Neuron (in vitro differentiated cells): ENCODE data around the gene ARID3C.

Source experiments
- H2AFZ ChIP-seq: one replicate; pipeline ENCODE4 v1.6.1; 2013; ENCODE audit warnings: low read depth, mild to moderate bottlenecking, inconsistent platforms, low read length, moderate library complexity
- H3K27me3 ChIP-seq: one replicate; pipeline ENCODE4 v1.6.1; 2013; ENCODE audit warnings: low read length; ENCODE audit not compliant: insufficient read depth
- H3K36me3 ChIP-seq: one replicate; pipeline ENCODE4 v1.6.1; 2013; ENCODE audit warnings: low read length; ENCODE audit not compliant: insufficient read depth
- H3K4me1 ChIP-seq: one replicate; pipeline ENCODE4 v1.6.1; 2013; ENCODE audit warnings: low read length; ENCODE audit not compliant: insufficient read depth
- H3K4me3 ChIP-seq: 2 replicates; pipeline ENCODE4 v1.5.1; 2013; ENCODE audit warnings: mild to moderate bottlenecking, low read length, moderate library complexity
- H3K9me3 ChIP-seq: one replicate; pipeline ENCODE4 v1.6.1; 2013; ENCODE audit warnings: low read length

The ARID3C gene

GRCh38 chr9:34591248-34591916 is 37.5 kb downstream of the ARID3C start:
- Histone ChIP-seq H3K9me3 (no peaks in the 10 kb centered on the region), H3K27me3 (peaks cover 9% of the 10 kb centered on the region)

DNA sequence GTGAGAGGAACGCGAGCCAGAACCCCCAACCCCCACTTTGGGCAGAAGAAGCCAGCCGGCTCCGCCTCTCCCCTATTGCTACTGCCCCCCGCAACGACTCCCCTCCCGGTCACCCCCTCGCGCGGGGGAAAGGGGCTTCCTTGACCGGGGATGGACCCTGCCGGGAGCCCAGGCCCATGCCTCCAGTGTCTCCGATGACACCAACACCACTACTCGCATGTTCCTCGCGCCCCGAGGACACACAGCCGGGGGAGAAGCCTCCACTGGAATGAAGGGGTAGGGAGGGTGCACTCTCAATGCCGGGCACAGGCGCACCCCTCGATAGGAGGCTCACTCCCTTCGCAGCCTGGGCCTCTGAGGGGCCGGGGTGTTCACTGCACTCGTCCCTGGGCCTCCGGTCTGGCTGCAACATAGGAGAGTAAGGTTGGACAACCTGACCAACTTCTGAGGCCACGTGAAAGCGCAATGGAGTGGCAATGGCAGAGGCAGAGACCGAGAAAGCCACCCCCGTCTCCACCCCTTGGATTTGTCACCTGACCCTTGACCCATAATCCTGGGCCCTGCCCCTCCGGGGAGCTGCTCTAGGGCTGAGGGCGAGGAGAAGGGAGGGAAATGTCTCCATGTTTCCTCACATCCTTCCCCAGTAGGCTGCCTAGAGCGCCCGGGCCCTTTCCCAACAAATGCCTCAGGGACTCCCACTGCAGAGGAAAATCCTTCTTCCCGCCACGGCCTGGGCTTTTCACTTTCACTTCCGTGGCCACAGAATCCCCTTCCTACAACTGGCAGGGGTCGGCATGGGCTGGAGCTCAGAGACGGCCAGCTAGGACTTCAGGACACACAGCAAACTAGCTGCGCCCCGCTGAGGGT is 38.3 kb downstream of the ARID3C start:
- Histone ChIP-seq H3K36me3 (peaks cover 4% of the 10 kb centered on the region), H3K4me1 (peaks cover 59% of the 10 kb centered on the region), H3K27me3 (peaks cover 9% of the 10 kb centered on the region)

More at GRCh38 chr9:34591248-34591916, 37.5 kb downstream of the ARID3C start:
- Histone ChIP-seq H2AFZ (no peak overlapping the region), H3K36me3 (peaks cover 4% of the 10 kb centered on the region), H3K4me3 (no peak overlapping the region), H3K4me1 (peaks cover 51% of the 10 kb centered on the region)

GRCh38 chr9:34589636-34590380 is 39.1 kb downstream of the ARID3C start, which contains the start of gene CNTFR:
CNTFR (minus strand) TSS chr9:34589724; CDS start chr9:34568981, 20,743 bp downstream.
- Histone ChIP-seq H3K9me3 (no peaks in the 10 kb centered on the region), H3K36me3 (peaks cover 4% of the 10 kb centered on the region), H3K27me3 (peaks cover 9% of the 10 kb centered on the region), H2AFZ (peak within 1 kb of the TSS; percentile 71), H3K4me3 (peak within 1 kb of the TSS; percentile 61), H3K4me1 (peaks cover 63% of the 10 kb centered on the region)

More for the DNA sequence above, 38.3 kb downstream of the ARID3C start:
- peak overlapping the region; percentile 61 for H3K4me3 ChIP-seq
- H3K9me3 ChIP-seq, result no peaks in the 10 kb centered on the region
- peak overlapping the region; percentile 71 for H2AFZ ChIP-seq

DNA sequence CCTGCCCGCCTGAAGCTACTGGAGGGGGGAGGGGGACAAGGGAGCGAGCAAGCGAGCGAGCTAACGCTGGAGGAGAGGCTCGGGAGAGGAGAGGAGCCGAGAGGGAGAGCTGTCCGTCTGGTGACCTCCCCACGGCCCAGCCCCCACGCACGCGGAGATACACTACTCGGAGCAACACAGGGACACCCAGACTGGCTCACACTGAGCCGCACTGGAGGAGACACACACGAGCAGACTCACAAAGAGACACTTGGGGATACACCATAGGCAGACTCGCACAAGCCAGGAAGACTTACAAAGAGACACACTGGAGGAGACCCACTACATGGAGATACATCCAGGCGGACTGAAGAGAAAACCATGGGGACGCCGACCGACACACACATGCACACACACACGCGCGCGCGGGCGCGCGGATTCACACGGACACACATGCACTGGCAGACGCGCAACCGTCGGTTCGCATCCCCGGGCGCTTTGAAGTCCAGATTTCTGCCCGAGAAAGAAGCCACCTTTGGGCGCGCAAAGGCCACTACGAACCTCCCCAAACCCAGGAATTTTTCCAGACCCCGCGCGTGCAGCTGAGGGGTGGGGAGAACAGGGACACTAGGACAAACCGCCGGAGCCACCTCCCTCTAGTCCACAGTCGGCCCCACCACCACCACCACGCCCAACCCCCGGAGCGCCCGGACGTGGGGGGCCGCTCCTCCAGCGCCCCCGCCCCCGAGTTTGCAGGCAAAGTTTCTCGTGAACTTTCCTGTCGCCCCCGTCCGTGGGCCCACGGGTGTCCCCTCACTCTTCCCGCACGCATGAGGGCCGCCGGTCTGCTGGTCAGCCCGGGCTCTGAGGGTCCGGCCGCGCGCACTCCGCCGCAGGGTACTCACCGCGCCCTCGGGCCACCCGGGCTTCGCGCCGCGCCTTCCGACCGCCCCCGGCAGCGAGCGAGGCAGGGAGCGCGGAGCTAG is 39.9 kb downstream of the ARID3C start:
- H3K4me3 ChIP-seq, result peak overlapping the region; percentile 61
- H3K27me3 ChIP-seq, result peaks cover 9% of the 10 kb centered on the region
- peaks cover 4% of the 10 kb centered on the region for H3K36me3 ChIP-seq
- H3K9me3 ChIP-seq, result no peaks in the 10 kb centered on the region
- no peak overlapping the region for H2AFZ ChIP-seq
- H3K4me1 ChIP-seq, result peaks cover 64% of the 10 kb centered on the region

DNA sequence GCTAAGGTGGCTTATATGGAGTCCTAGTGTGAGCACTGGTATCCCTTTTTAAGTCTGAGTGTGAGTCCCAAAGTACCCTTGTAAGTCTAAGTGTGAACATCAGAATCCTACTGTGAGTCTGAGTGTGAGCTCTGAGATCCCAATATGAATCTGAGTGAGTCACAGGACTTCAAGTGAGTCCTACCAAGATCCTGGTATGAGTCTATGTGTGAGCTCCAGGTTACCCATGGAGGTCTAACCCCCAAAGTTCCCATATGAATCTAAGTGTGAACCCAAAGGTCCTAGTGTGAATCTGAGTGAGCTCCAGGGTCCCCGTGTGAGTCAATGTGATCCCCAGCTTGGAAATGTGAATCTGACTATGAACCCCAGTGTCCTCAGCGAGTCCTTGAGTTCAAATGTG is 41.6 kb downstream of the ARID3C start:
- Histone ChIP-seq H3K36me3 (peaks cover 4% of the 10 kb centered on the region), H3K4me1 (peaks cover 69% of the 10 kb centered on the region), H3K27me3 (peaks cover 3% of the 10 kb centered on the region), H2AFZ (no peak overlapping the region), H3K4me3 (peak overlapping the region; percentile 61), H3K9me3 (no peaks in the 10 kb centered on the region)

DNA sequence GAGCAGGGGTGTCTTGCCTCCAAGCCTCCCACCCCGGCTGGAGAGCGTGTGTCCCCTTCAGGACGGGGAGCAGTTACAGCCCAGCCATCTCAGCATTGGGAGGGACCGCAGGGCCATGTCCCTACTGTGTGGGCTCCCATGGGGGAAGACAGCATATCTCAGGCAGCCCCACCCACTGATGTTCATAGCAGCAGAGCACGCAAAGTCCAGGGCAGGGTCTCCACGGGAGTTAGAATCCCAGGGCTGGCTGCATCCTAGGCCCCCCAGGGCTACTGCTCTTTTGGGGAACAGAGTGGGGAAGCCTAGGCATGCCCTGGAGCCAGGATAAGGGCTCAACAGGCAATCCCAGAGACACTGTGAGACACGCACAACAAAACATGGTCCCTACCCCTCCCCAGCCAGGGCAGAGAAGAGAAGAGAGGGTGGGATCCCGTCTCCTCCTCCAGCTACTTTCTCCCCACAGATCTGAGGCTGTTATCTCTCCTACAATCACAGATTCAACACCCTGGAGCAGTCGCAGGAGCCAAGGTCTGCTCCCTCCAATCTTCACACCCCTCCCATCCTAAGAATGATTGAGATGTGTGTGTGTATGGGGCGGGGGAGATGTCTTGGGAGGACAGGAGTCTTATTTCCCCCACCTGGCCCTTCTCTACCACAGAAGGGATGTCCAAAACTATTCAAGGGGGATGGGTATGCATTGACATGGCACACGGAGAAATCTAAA is 42.8 kb downstream of the ARID3C start:
- no peaks in the 10 kb centered on the region for H3K9me3 ChIP-seq
- no peak overlapping the region for H3K4me3 ChIP-seq
- H3K36me3 ChIP-seq, result peaks cover 4% of the 10 kb centered on the region
- no peak overlapping the region for H2AFZ ChIP-seq
- H3K4me1 ChIP-seq, result peaks cover 75% of the 10 kb centered on the region
- no peaks in the 10 kb centered on the region for H3K27me3 ChIP-seq

GRCh38 chr9:34584970-34585369 is 43.9 kb downstream of the ARID3C start:
- H3K4me1 ChIP-seq, result peaks cover 76% of the 10 kb centered on the region
- no peak overlapping the region for H3K4me3 ChIP-seq
- peaks cover 4% of the 10 kb centered on the region for H3K36me3 ChIP-seq
- H3K9me3 ChIP-seq, result no peaks in the 10 kb centered on the region
- H2AFZ ChIP-seq, result no peak overlapping the region
- H3K27me3 ChIP-seq, result no peaks in the 10 kb centered on the region

GRCh38 chr9:34582787-34583186 is 46.1 kb downstream of the ARID3C start:
- H3K4me1 ChIP-seq, result peaks cover 85% of the 10 kb centered on the region
- H3K4me3 ChIP-seq, result no peak overlapping the region
- no peaks in the 10 kb centered on the region for H3K9me3 ChIP-seq
- H2AFZ ChIP-seq, result no peak overlapping the region
- H3K27me3 ChIP-seq, result no peaks in the 10 kb centered on the region
- peaks cover 4% of the 10 kb centered on the region for H3K36me3 ChIP-seq

DNA sequence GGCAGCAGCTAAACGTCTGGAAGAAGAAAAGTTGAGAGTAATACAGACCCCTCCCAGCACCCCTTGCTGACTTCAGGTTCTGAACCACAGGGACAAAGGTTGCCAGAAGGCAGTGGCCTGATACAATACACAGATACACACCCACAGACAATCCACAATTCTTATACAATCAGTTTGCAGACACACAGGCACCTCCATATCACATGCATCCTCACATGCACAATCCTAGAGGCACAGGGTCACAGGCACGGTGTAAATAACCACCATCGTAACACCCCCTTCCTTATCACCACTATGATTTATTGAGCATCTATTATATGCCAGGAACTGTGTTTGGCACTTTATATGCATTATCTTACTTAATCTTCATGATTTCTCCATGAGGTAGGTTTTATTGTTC is 47.5 kb downstream of the ARID3C start:
- peaks cover 84% of the 10 kb centered on the region for H3K4me1 ChIP-seq
- no peaks in the 10 kb centered on the region for H3K9me3 ChIP-seq
- no peak overlapping the region for H2AFZ ChIP-seq
- no peaks in the 10 kb centered on the region for H3K27me3 ChIP-seq
- peaks cover 3% of the 10 kb centered on the region for H3K36me3 ChIP-seq
- no peak overlapping the region for H3K4me3 ChIP-seq

GRCh38 chr9:34580358-34580757 is 48.5 kb downstream of the ARID3C start:
- Histone ChIP-seq H3K36me3 (peaks cover 6% of the 10 kb centered on the region), H3K27me3 (no peaks in the 10 kb centered on the region), H2AFZ (no peak overlapping the region), H3K4me3 (no peak overlapping the region), H3K9me3 (no peaks in the 10 kb centered on the region), H3K4me1 (peaks cover 83% of the 10 kb centered on the region)

DNA sequence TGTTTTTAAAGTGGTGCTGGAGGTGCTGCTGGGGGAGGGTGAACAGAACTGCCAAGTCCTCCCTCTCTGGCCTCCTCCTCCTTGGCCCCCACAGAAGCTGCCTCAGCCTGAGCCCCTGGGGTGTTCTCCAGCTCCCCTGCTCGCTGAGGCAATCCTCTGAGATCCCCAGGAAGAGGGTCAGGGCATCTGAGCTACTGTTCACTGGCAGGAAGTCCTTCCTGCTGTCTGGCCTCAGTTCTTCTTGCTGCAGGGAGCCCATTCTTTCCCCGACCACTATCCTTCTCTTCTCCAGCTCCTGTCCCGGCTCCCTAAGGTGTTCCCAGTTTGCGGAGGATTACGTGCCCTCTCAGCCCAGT is 49.1 kb downstream of the ARID3C start:
- Histone ChIP-seq H3K9me3 (no peaks in the 10 kb centered on the region), H3K36me3 (peaks cover 7% of the 10 kb centered on the region), H2AFZ (no peak overlapping the region), H3K4me3 (peak overlapping the region; percentile 9), H3K4me1 (peaks cover 85% of the 10 kb centered on the region), H3K27me3 (no peaks in the 10 kb centered on the region)
